ENCODE results near the gene ICAM5. TPM values are rescaled to one million over a fixed set of nuclear protein-coding genes. Genes with fewer than 3 reads are reported as not detected.

The ICAM5 gene
- total and polyA plus RNA-seq, 4 donors: 4.1 to 32.1 (median 18.6) TPM

- H3K4me1 ChIP-seq (ENCODE audit: control insufficient read depth in 5 of 5, insufficient read depth in 5 of 5, low read length in 5 of 5): no peaks in the 10 kb centered on the region
- H3K36me3 ChIP-seq (ENCODE audit: control insufficient read depth in 4 of 4, insufficient read depth in 4 of 4, low read length in 4 of 4): peaks cover 0 to 15% (median 6%) of the 10 kb centered on the region in 4 donors
- no peak for ATAC-seq (ENCODE audit: insufficient read depth, low FRiP score)
- TF ChIP-seq, protein P1, sequence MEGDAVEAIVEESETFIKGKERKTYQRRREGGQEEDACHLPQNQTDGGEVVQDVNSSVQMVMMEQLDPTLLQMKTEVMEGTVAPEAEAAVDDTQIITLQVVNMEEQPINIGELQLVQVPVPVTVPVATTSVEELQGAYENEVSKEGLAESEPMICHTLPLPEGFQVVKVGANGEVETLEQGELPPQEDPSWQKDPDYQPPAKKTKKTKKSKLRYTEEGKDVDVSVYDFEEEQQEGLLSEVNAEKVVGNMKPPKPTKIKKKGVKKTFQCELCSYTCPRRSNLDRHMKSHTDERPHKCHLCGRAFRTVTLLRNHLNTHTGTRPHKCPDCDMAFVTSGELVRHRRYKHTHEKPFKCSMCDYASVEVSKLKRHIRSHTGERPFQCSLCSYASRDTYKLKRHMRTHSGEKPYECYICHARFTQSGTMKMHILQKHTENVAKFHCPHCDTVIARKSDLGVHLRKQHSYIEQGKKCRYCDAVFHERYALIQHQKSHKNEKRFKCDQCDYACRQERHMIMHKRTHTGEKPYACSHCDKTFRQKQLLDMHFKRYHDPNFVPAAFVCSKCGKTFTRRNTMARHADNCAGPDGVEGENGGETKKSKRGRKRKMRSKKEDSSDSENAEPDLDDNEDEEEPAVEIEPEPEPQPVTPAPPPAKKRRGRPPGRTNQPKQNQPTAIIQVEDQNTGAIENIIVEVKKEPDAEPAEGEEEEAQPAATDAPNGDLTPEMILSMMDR (IDR thresholded peaks at IDR 0.05; ENCODE audit: control extremely low read depth, extremely low read depth): no peak
- no peaks in the 10 kb centered on the region for H3K9me3 ChIP-seq (ENCODE audit: control insufficient read depth in 4 of 4, insufficient read depth in 3 of 4, low read length in 3 of 4)
- H3K27me3 ChIP-seq (ENCODE audit: control insufficient read depth in 3 of 3, insufficient read depth in 3 of 3, low read length in 2 of 3): no peaks in the 10 kb centered on the region
- H3K9ac ChIP-seq (ENCODE audit: insufficient read depth in 1 of 2, low read length in 2 of 2): no peak within 1 kb of the TSS
- H3K4me3 ChIP-seq: no peak within 1 kb of the TSS
- 95% methylated on average over 23 to 24 of the region's 24 CpGs for WGBS, 2 donors
- no peak for DNase-seq
- no peak within 1 kb of the TSS for H3K27ac ChIP-seq (ENCODE audit: low read depth in 1 of 2, low read length in 1 of 2)
Observed at GRCh38 chr19:10309423-10309822, 19.7 kb downstream of the ICAM5 start, which contains the start of gene ZGLP1. ZGLP1 (minus strand) TSS chr19:10309815.

DNA sequence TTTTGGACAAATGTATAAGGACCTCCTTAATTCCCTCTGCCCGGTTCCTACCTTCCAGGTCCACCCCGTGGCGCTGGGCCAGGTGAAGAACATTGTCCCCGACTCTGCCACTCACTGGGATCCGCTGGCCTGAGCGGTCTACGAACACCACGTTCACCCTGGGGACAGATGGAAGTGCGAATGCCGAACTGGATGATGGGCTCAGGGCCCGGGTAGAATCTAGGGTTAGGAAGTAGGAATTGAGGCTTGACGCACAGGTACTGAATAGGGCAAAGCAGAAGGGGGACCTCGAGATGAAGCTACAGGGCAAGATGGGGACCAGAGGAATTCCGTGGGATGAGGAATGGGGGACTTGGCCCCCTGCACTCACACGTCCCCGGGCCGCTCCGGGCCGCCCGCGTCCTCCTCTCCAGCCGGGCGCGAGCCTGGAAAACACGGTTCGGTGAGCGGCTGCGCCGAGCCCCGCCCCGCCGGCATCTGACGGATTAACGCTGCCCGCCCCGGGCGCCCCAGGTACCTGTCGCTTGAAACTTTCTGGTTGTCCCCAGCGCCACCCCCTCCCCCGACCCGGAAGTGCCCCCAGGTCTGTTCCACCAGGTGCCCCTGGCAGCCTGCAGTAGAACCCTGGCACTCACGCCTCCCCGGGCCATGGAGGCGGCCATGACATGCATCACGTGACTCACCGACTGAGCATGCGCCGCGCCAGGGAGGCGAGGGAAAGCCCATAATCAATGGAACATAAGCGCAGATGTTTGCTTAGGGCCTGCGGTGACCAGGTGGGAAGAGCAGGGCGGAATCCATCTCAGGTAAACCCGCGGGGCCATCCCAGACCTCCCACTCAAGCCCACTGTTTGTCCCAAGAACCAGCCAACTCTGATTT is 25.8 kb downstream of the ICAM5 start, which contains the start of gene FDX2:
TSS of gene FDX2 (minus strand) at position 681 of the 880 bp plus-strand sequence. CDS start at position 662, 19 bp downstream.
- 1% methylated on average over 54 to 55 of the region's 55 CpGs for WGBS, 2 donors

GRCh38 chr19:10316229-10317044 is 26.7 kb downstream of the ICAM5 start:
- Histone ChIP-seq H3K27me3 (ENCODE audit: control insufficient read depth in 3 of 3, insufficient read depth in 3 of 3, low read length in 2 of 3) (no peaks in the 10 kb centered on the region), H3K27ac (ENCODE audit: low read depth in 1 of 2, low read length in 1 of 2) (no peak overlapping the region), H3K9ac (ENCODE audit: insufficient read depth in 1 of 2, low read length in 2 of 2) (no peak overlapping the region), H3K9me3 (ENCODE audit: control insufficient read depth in 4 of 4, insufficient read depth in 3 of 4, low read length in 3 of 4) (no peaks in the 10 kb centered on the region), H3K4me1 (ENCODE audit: control insufficient read depth in 5 of 5, insufficient read depth in 5 of 5, low read length in 5 of 5) (peaks cover 0 to 12% (median 0%) of the 10 kb centered on the region in 5 donors), H3K36me3 (ENCODE audit: control insufficient read depth in 4 of 4, insufficient read depth in 4 of 4, low read length in 4 of 4) (peaks cover 0 to 40% (median 13%) of the 10 kb centered on the region in 4 donors), H3K4me3 (no peak overlapping the region)
- no peak for DNase-seq
- WGBS, 2 donors: 71 to 82% methylated on average over 19 of the region's 19 CpGs
- TF ChIP-seq, protein P1 (IDR thresholded peaks at IDR 0.05; ENCODE audit: control extremely low read depth, extremely low read depth): no peak
- no peak for ATAC-seq (ENCODE audit: insufficient read depth, low FRiP score)

More for the DNA sequence above, 25.8 kb downstream of the ICAM5 start, which contains the start of gene FDX2:
- no peaks in the 10 kb centered on the region for H3K9me3 ChIP-seq (ENCODE audit: control insufficient read depth in 4 of 4, insufficient read depth in 3 of 4, low read length in 3 of 4)
- peak within 1 kb of the TSS in 1 of 2 donors; percentile 52 for H3K27ac ChIP-seq (ENCODE audit: low read depth in 1 of 2, low read length in 1 of 2)
- peak within 1 kb of the TSS; percentile 26 to 76 for H3K9ac ChIP-seq (ENCODE audit: insufficient read depth in 1 of 2, low read length in 2 of 2)
- peaks cover 0 to 35% (median 11%) of the 10 kb centered on the region in 4 donors for H3K36me3 ChIP-seq (ENCODE audit: control insufficient read depth in 4 of 4, insufficient read depth in 4 of 4, low read length in 4 of 4)
- H3K4me1 ChIP-seq (ENCODE audit: control insufficient read depth in 5 of 5, insufficient read depth in 5 of 5, low read length in 5 of 5): peaks cover 0 to 12% (median 0%) of the 10 kb centered on the region in 5 donors
- ATAC-seq (ENCODE audit: insufficient read depth, low FRiP score) (peak; percentile 83), DNase-seq (peak; percentile 81 to 87 (median 86))
- TF ChIP-seq, protein P1 (IDR thresholded peaks at IDR 0.05; ENCODE audit: control extremely low read depth, extremely low read depth): no peak
- no peaks in the 10 kb centered on the region for H3K27me3 ChIP-seq (ENCODE audit: control insufficient read depth in 3 of 3, insufficient read depth in 3 of 3, low read length in 2 of 3)
- H3K4me3 ChIP-seq: peak within 1 kb of the TSS; percentile 56

All from lung (tissue), 12 donors.